ENCODE results near the gene SOWAHB.

SOWAHB gene

GRCh38 chr4:76897536-76898384, at the start of gene SOWAHB:
Gene SOWAHB (minus strand): TSS chr4:76898144. CDS start chr4:76897849, 295 bp downstream.
- DNase-seq, result no peak

GRCh38 chr4:76947369-76947768, 49.4 kb upstream of the SOWAHB start:
- DNase-seq, result no peak

GRCh38 chr4:76943790-76944189, 45.8 kb upstream of the SOWAHB start:
- DNase-seq, result no peak

- DNase-seq, result no peak
Observed at GRCh38 chr4:76943129-76943620, 45.2 kb upstream of the SOWAHB start.

GRCh38 chr4:76939184-76939583, 41.2 kb upstream of the SOWAHB start:
- DNase-seq, result no peak

- no peak for DNase-seq
Observed at GRCh38 chr4:76931576-76932276, 33.8 kb upstream of the SOWAHB start.

- peak; percentile 3 for DNase-seq
Observed at GRCh38 chr4:76931087-76931486, 33.1 kb upstream of the SOWAHB start.

- DNase-seq, result no peak
Observed at GRCh38 chr4:76930685-76931084, 32.7 kb upstream of the SOWAHB start.

GRCh38 chr4:76926841-76927240, 28.9 kb upstream of the SOWAHB start:
- DNase-seq, result no peak

- DNase-seq, result no peak
Observed at GRCh38 chr4:76923619-76924357, 25.8 kb upstream of the SOWAHB start.

- no peak for DNase-seq
Observed at GRCh38 chr4:76920715-76921114, 22.8 kb upstream of the SOWAHB start.

- DNase-seq, result no peak
Observed at GRCh38 chr4:76909711-76910110, 11.8 kb upstream of the SOWAHB start.

- no peak for DNase-seq
Observed at GRCh38 chr4:76905521-76905920, 7.6 kb upstream of the SOWAHB start.

- no peak for DNase-seq
Observed at GRCh38 chr4:76904646-76905190, 6.8 kb upstream of the SOWAHB start.

- no peak for DNase-seq
Observed at GRCh38 chr4:76902233-76902890, 4.4 kb upstream of the SOWAHB start.

- no peak for DNase-seq
Observed at GRCh38 chr4:76898949-76899645, 1.2 kb upstream of the SOWAHB start.

- no peak for DNase-seq
Observed at GRCh38 chr4:76898385-76898692, 395 bp upstream of the SOWAHB start.

GRCh38 chr4:76896614-76897535, 1.1 kb downstream of the SOWAHB start:
- no peak for DNase-seq

- DNase-seq, result no peak
Observed at GRCh38 chr4:76896048-76896447, 1.9 kb downstream of the SOWAHB start.

- no peak for DNase-seq
Observed at GRCh38 chr4:76895619-76896018, 2.3 kb downstream of the SOWAHB start.
